Measurements from ENCODE around the gene ZNF394. TPM values are rescaled to one million over a fixed set of nuclear protein-coding genes. Genes with fewer than 3 reads are reported as not detected.
"Not testable (repeated sequence)": the region's sequence is repeated elsewhere in the genome, so short reads cannot be mapped to it uniquely, and the experiment has no call there.

The ZNF394 gene
- total RNA-seq, 1 experiment from 2014 or later = 20.6 TPM

DNA sequence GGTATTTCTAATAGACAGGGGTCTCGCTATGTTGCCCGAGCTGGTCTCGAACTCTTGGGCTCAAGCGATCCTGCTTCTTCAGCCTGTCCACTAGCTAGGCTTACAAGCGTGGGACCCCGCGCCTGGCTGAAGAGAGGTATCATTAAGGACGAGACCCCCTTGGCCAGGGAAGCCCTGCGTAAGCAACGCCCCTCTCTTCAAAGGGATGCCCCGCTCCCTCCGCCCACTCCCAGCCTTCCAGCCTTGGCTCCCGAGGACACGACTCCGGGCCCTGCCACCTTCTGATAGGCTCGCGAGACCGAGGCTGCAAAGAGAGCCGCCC is 4.2 kb upstream of the ZNF394 start:
- intact Hi-C loops (cut with micrococcal nuclease) = loop anchor here (2.0 kb wide), 2 partner anchors 55 to 113 kb away; partner anchors contain the start of genes ZNF655 and ZSCAN25
- POLR2A ChIA-PET = interaction anchor here (0.6 to 3.4 kb wide), 27 partner anchors 11 to 585 kb away, joined by 3 to 39 read pairs (median 6); partner anchors contain the start of genes ATP5MF, BUD31, CPSF4 and FAM200A
- peak overlapping the region; percentile 87 for H3K4me3 Mint-ChIP-seq (ENCODE audit: unreplicated experiment)
- no peak for DNase-seq (ENCODE audit: unreplicated experiment)
- no TSS peak for BruUV-seq (replicated peaks)
- peaks cover 17% of the 10 kb centered on the region for H3K4me1 Mint-ChIP-seq (ENCODE audit: insufficient read depth, unreplicated experiment)
- H3K27me3 Mint-ChIP-seq (ENCODE audit: insufficient read depth, unreplicated experiment) = no peaks in the 10 kb centered on the region
- H3K9me3 Mint-ChIP-seq (ENCODE audit: unreplicated experiment) = no peaks in the 10 kb centered on the region
- peak overlapping the region; percentile 83 for H3K27ac Mint-ChIP-seq (ENCODE audit: low read depth, unreplicated experiment)
- TF ChIP-seq, protein P1, sequence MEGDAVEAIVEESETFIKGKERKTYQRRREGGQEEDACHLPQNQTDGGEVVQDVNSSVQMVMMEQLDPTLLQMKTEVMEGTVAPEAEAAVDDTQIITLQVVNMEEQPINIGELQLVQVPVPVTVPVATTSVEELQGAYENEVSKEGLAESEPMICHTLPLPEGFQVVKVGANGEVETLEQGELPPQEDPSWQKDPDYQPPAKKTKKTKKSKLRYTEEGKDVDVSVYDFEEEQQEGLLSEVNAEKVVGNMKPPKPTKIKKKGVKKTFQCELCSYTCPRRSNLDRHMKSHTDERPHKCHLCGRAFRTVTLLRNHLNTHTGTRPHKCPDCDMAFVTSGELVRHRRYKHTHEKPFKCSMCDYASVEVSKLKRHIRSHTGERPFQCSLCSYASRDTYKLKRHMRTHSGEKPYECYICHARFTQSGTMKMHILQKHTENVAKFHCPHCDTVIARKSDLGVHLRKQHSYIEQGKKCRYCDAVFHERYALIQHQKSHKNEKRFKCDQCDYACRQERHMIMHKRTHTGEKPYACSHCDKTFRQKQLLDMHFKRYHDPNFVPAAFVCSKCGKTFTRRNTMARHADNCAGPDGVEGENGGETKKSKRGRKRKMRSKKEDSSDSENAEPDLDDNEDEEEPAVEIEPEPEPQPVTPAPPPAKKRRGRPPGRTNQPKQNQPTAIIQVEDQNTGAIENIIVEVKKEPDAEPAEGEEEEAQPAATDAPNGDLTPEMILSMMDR (IDR thresholded peaks at IDR 0.05; ENCODE audit: unreplicated experiment) = no peak
- CTCF ChIA-PET = interaction anchor here (0.8 to 1.0 kb wide), 2 partner anchors 21 to 63 kb away, joined by 3 read pairs; no protein-coding TSS in a partner anchor
- peaks cover 29% of the 10 kb centered on the region for H3K36me3 Mint-ChIP-seq (ENCODE audit: insufficient read depth, unreplicated experiment)

DNA sequence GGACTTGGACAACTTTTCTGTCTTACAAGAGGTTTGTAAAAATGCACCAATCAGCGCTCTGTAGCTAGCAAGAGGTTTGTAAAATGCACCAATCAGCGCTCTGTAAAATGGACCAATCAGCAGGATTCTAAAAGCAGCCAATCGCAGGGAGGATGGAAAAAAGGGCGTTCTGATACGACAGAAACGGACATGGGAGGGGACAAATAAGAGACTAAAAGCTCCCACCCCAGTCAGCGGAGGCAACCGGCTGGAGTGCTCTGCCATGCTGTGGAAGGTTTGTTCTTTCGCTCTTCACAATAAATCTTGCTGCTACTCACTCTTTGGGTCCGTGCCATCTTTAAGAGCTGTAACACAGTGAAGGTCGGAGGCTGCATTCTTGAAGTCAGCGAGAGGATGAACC is 1.2 kb upstream of the ZNF394 start:
- POLR2A ChIA-PET = interaction anchor here (0.5 to 4.5 kb wide), 8 partner anchors 28 to 395 kb away, joined by 3 to 51 read pairs (median 22); partner anchors contain the start of genes ATP5MF, CPSF4, FAM200A and PTCD1
- intact Hi-C loops (cut with micrococcal nuclease); DNase-seq (ENCODE audit: unreplicated experiment); H3K9me3 Mint-ChIP-seq (ENCODE audit: unreplicated experiment); H3K27ac Mint-ChIP-seq (ENCODE audit: low read depth, unreplicated experiment); BruUV-seq (replicated peaks); H3K27me3 Mint-ChIP-seq (ENCODE audit: insufficient read depth, unreplicated experiment): not testable (repeated sequence)
- peaks cover 40% of the 10 kb centered on the region for H3K36me3 Mint-ChIP-seq (ENCODE audit: insufficient read depth, unreplicated experiment)
- peaks cover 21% of the 10 kb centered on the region for H3K4me1 Mint-ChIP-seq (ENCODE audit: insufficient read depth, unreplicated experiment)
- CTCF ChIA-PET = interaction anchor here (0.6 to 0.7 kb wide), 2 partner anchors 24 to 37 kb away, joined by 3 to 4 read pairs; no protein-coding TSS in a partner anchor
- H3K4me3 Mint-ChIP-seq (ENCODE audit: unreplicated experiment) = peak overlapping the region; percentile 98

DNA sequence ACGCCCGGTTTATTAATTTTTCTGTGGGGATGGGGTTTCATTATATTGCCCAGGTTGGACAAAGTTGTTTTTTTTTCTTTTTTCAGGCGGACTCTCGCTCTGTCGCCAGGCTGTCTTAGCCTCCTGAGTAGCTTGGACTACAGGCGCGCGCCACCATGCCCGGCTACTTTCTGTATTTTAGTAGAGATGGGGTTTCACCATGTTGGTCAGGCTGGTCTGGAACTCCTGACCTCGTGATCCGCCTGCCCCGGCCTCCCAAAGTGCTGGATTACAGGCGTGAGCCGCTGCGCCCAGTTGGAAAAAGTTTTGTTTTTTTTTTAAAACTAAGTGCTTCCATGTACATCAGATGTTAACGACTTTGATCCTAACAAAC is 542 bp upstream of the ZNF394 start:
- DNase-seq (ENCODE audit: unreplicated experiment) = no peak
- intact Hi-C loops (cut with micrococcal nuclease) = no loop called here
- Mint-ChIP-seq H3K36me3 (ENCODE audit: insufficient read depth, unreplicated experiment) (peaks cover 43% of the 10 kb centered on the region), H3K27ac (ENCODE audit: low read depth, unreplicated experiment) (peak overlapping the region; percentile 100), H3K9me3 (ENCODE audit: unreplicated experiment) (no peaks in the 10 kb centered on the region), H3K4me3 (ENCODE audit: unreplicated experiment) (peak overlapping the region; percentile 98), H3K27me3 (ENCODE audit: insufficient read depth, unreplicated experiment) (no peaks in the 10 kb centered on the region), H3K4me1 (ENCODE audit: insufficient read depth, unreplicated experiment) (peaks cover 15% of the 10 kb centered on the region)
- TF ChIP-seq, protein P1 (IDR thresholded peaks at IDR 0.05; ENCODE audit: unreplicated experiment) = no peak
- no TSS peak for BruUV-seq (replicated peaks)
- POLR2A ChIA-PET = interaction anchor here (0.7 to 4.5 kb wide), 29 partner anchors 10 to 928 kb away, joined by 3 to 51 read pairs (median 4); partner anchors contain the start of genes ARPC1A, ATP5MF, CPSF4 and FAM200A
- CTCF ChIA-PET = interaction anchor here (0.6 kb wide), 1 partner anchor 37 kb away, joined by 4 read pairs; no protein-coding TSS in a partner anchor

DNA sequence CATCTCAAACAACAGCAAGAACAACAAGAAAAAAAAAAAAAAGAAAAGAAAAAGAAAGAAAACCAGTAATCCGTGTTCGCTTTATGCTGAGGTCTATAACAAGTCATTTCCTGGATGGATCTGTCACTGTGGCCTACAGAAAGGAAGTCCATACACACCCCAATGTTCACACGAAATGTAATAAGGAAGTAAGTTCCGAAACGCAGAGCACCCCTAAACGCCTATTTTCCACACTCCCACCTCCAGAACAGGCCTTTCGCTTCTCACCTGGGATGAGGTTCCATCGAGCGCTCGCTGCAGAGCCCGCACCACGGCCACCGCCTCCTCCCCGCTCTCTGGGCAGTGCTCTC is 735 bp downstream of the ZNF394 start:
- TF ChIP-seq, protein P1 (IDR thresholded peaks at IDR 0.05; ENCODE audit: unreplicated experiment) = no peak
- no peak for DNase-seq (ENCODE audit: unreplicated experiment)
- BruUV-seq (replicated peaks) = no TSS peak
- H3K9me3 Mint-ChIP-seq (ENCODE audit: unreplicated experiment) = no peaks in the 10 kb centered on the region
- no peaks in the 10 kb centered on the region for H3K27me3 Mint-ChIP-seq (ENCODE audit: insufficient read depth, unreplicated experiment)
- H3K36me3 Mint-ChIP-seq (ENCODE audit: insufficient read depth, unreplicated experiment) = peaks cover 56% of the 10 kb centered on the region
- peak overlapping the region; percentile 98 for H3K4me3 Mint-ChIP-seq (ENCODE audit: unreplicated experiment)
- intact Hi-C loops (cut with micrococcal nuclease) = no loop called here
- ChIA-PET POLR2A (interaction anchor here (0.8 to 4.5 kb wide), 29 partner anchors 9 to 929 kb away, joined by 3 to 51 read pairs (median 5); partner anchors contain the start of genes ATP5MF, BUD31, CPSF4 and FAM200A), CTCF (interaction anchor here (0.6 to 1.1 kb wide), 4 partner anchors 8 to 933 kb away, joined by 3 to 5 read pairs (median 4); no protein-coding TSS in a partner anchor)
- H3K27ac Mint-ChIP-seq (ENCODE audit: low read depth, unreplicated experiment) = peak overlapping the region; percentile 100
- peaks cover 13% of the 10 kb centered on the region for H3K4me1 Mint-ChIP-seq (ENCODE audit: insufficient read depth, unreplicated experiment)

All from MCF 10A (cell line).